Epithelial cell of esophagus (primary cell): ENCODE measurements around the gene IRF6.
A peak's percentile ranks its signal among the peaks of the same experiment; 100 is the strongest.

Experiments
- DNase-seq: peaks from one replicate; pipeline ENCODE4 v3.0.0; 2010; ENCODE audit warnings: low read depth
- H3K4me3 ChIP-seq: 2 replicates; pipeline ENCODE4 v1.5.1; 2011; ENCODE audit warnings: mild to moderate bottlenecking, low read length, control low read depth
- CTCF ChIP-seq: IDR thresholded peaks from 2 replicates; pipeline ENCODE4 v1.5.1; 2011; ENCODE audit warnings: low read depth, mild to moderate bottlenecking, low read length, control low read depth, inconsistent platforms; ENCODE audit not compliant: insufficient read depth; ENCODE audit errors: missing control alignments

IRF6 gene

GRCh38 chr1:209791920-209792319 is 14.0 kb downstream of the IRF6 start:
- peak; percentile 67 for DNase-seq
- TF ChIP-seq CTCF = no peak
- no peak overlapping the region for H3K4me3 ChIP-seq

DNA sequence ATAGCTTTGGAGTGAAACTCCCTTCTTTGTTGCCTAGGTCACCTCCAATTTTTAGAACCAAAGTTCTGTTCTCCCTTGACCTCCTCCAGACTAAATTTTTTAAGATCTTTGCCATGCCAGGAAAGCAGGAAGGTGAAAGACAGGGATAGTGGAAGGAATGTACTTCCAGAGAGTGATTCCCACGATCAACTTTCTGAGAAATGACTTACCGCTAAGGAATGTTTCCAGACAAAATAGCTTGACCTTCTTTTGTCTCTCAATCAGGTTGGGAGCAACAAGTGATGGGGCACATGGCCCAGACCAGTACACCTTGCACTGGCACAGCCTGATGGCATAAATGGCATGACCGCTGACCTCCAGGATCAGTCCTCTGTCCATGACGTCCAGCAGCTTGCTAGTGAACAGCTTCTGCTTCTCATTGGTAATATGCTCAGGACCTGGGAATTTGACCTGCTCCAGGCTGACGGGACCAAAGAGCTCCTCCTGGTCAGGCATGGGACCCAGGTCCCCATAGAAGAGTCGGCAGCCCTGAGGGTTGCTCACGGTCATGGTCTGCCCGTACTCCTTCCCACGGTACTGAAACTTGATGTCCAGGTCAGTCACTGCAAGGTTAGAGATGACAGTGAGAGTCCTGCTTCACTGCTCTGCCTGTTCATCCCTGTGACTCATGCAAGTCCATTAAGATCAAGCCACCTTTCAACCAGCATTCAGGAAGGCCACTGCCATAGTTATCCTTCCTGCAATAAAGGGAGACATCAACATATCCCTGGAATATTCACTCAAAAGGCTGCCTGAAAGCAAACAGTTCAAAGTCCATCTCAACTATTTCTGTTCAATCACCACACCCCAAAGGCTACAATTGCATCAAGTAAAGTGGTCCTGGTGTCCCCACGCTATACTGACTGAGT is 15.4 kb downstream of the IRF6 start:
- no peak overlapping the region for H3K4me3 ChIP-seq
- no peak for TF ChIP-seq CTCF
- no peak for DNase-seq

DNA sequence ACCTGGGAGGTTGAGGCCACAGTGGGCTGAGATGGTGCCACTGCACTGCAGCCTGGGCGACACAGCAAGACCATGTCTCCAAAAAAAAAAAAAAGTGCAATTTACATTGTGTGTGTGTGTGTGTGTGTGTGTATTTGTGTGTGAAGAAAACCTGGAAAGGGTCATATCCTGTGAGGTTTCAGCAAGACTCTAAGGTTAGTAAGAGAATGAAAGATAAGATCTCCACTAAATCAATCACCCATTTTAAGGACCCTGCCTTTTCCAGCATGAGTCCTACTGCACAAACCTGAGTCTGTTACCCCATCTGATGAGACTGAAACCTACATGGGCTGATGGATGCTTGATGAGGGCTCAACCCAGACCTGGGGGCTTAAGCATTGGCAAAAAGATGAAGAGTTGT is 16.7 kb downstream of the IRF6 start:
- DNase-seq = peak; percentile 36
- no peak overlapping the region for H3K4me3 ChIP-seq
- no peak for TF ChIP-seq CTCF

DNA sequence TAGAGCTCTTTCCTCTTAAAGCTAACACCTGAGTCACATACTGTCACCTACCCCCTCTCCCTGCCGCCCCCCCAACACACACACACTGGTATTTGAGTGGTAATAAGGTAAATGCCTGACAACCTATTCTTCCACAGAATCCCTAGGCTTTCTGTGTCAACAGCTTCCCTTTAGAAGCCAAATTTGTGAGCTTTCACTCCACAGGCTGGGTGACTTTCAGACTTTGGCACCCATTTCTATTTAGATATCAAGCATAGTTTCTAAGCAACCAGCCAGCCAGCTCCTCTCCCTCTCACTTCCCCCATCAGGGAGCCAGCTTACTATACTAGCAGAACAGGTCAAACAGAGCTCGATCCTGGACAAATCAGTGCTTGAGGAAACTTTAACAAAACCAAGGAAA is 18.4 kb downstream of the IRF6 start:
- no peak overlapping the region for H3K4me3 ChIP-seq
- TF ChIP-seq CTCF = no peak
- DNase-seq = no peak

GRCh38 chr1:209786146-209786545 is 19.8 kb downstream of the IRF6 start:
- no peak overlapping the region for H3K4me3 ChIP-seq
- peak; percentile 33 for DNase-seq
- no peak for TF ChIP-seq CTCF

GRCh38 chr1:209785592-209785991 is 20.4 kb downstream of the IRF6 start:
- TF ChIP-seq CTCF = no peak
- no peak for DNase-seq
- no peak overlapping the region for H3K4me3 ChIP-seq
